K562 (cell line): ENCODE data around the gene KPNA1. TPM values are rescaled to one million over a fixed set of nuclear protein-coding genes. Genes with fewer than 3 reads are reported as not detected.

ENCODE experiments used
- ATAC-seq: fragments of 200-7000 bp; cut with Tn5 transposase; 3 replicates; pipeline ENCODE4 v1.9.1; 2020; ENCODE audit warnings: moderate library complexity
- BruUV-seq: library from RNA; stranded (reverse); fragments of 400-500 nt; replicated peaks from 2 replicates; lab custom pipeline; 2021; lab: Mats Ljungman, UMichigan
- CTCF ChIA-PET: fragments of 300-600 bp; formaldehyde crosslinking; extraction: SDS; loops from one replicate; lab custom pipeline; 2021; ENCODE audit warnings: low intra/inter-chr PET ratio; lab: Yijun Ruan, JAX
- POLR2A ChIA-PET: fragments of 300-600, 350-650 bp; sonication (Branson Sonifier 250); formaldehyde crosslinking; extraction: SDS; loops from one replicate; lab custom pipeline; 2021; ENCODE audit warnings: antibody characterized with exemption, inconsistent platforms; lab: Yijun Ruan, JAX
- DNase-seq, 4 experiments: peaks; one replicate each; pipeline versions ENCODE4 v3.0.0 to v3.0.0-alpha.2; 2011 to 2018; ENCODE audit warnings: low spot score in 3 of 4, mixed read lengths in 3 of 4; ENCODE audit errors: extremely low read depth in 1 of 4
- FAIRE-seq: peaks from 2 replicates; lab custom pipeline; 2011; peaks lifted over from hg19 to GRCh38; lab: Jason Lieb, UNC
- H2AFZ ChIP-seq: 2 replicates; pipeline ENCODE4 v1.6.0; 2011; ENCODE audit warnings: low read depth, low read length, control low read depth, inconsistent platforms
- H3K27ac ChIP-seq: fragments of 200-600 bp; 3 replicates; pipeline ENCODE4 v1.8.0; 2011; ENCODE audit warnings: low read depth, mild to moderate bottlenecking, control low read depth, inconsistent platforms, low read length, moderate library complexity, mixed read lengths; ENCODE audit errors: extremely low read depth
- H3K27me3 ChIP-seq, 2 experiments: fragments of 300-600 bp in 1 of 2; 2 replicates in 1 of 2; 3 replicates in 1 of 2; pipeline versions ENCODE4 v1.6.0 to v1.8.0; 2011; ENCODE audit warnings: inconsistent platforms in 2 of 2, low read length in 2 of 2, mild to moderate bottlenecking in 1 of 2, mixed read lengths in 1 of 2, moderate library complexity in 1 of 2; ENCODE audit not compliant: control insufficient read depth in 2 of 2, insufficient read depth in 2 of 2
- H3K36me3 ChIP-seq: fragments of 300-600 bp; 3 replicates; pipeline ENCODE4 v1.8.0; 2011; ENCODE audit warnings: mild to moderate bottlenecking, low read length, inconsistent platforms; ENCODE audit not compliant: control insufficient read depth, insufficient read depth
- H3K4me1 ChIP-seq, 2 experiments: fragments of 200-600 bp in 1 of 2; replicated peaks in 1 of 2; 2 replicates in 1 of 2; 3 replicates in 1 of 2; pipeline versions ENCODE4 v1.5.1 to v1.8.0; 2011; ENCODE audit warnings: inconsistent platforms in 2 of 2, low read length in 2 of 2, mild to moderate bottlenecking in 1 of 2, mixed read lengths in 1 of 2, moderate library complexity in 1 of 2; ENCODE audit not compliant: control insufficient read depth in 2 of 2, insufficient read depth in 2 of 2
- H3K4me2 ChIP-seq: 2 replicates; pipeline ENCODE4 v1.6.1; 2011; ENCODE audit warnings: low read length, control low read depth, inconsistent platforms, mixed read lengths; ENCODE audit not compliant: insufficient read depth
- H3K4me3 ChIP-seq: fragments of 200-600 bp; sonication (generic), shearing (Covaris generic); 2 replicates; pipeline ENCODE4 v1.5.1; 2016; ENCODE audit warnings: control low read depth, inconsistent platforms
- H3K79me2 ChIP-seq: fragments of 200-600 bp; 3 replicates; pipeline ENCODE4 v1.8.0; 2011; ENCODE audit warnings: low read length, inconsistent platforms; ENCODE audit not compliant: control insufficient read depth, insufficient read depth
- H3K9ac ChIP-seq, 2 experiments: 2 replicates each; pipeline versions ENCODE4 v1.6.0 to v1.6.1; 2011; ENCODE audit warnings: low read depth in 2 of 2, low read length in 2 of 2, control low read depth in 1 of 2, inconsistent platforms in 1 of 2, mild to moderate bottlenecking in 1 of 2, mixed read lengths in 1 of 2; ENCODE audit not compliant: insufficient read depth in 1 of 2
- H3K9me1 ChIP-seq: one replicate; pipeline ENCODE4 v1.6.0; 2011; ENCODE audit warnings: inconsistent platforms, mild to moderate bottlenecking, low read length, moderate library complexity; ENCODE audit not compliant: control insufficient read depth, insufficient read depth
- H3K9me3 ChIP-seq: replicated peaks from 2 replicates; pipeline ENCODE4 v1.5.1; 2011; ENCODE audit warnings: low read depth, low read length, inconsistent platforms; ENCODE audit not compliant: control insufficient read depth, insufficient read depth
- H4K20me1 ChIP-seq: replicated peaks from 2 replicates; pipeline ENCODE4 v1.6.1; 2011; ENCODE audit warnings: low read length, inconsistent platforms, mixed read lengths; ENCODE audit not compliant: control insufficient read depth, insufficient read depth
- BRF1 ChIP-seq: IDR thresholded peaks from 3 replicates; pipeline ENCODE4 v1.6.1; 2011; ENCODE audit warnings: borderline replicate concordance, mild to moderate bottlenecking; ENCODE audit not compliant: insufficient read length; ENCODE audit errors: extremely low read depth
- DEAF1 ChIP-seq: fragments of 450-650 bp; formaldehyde crosslinking; IDR thresholded peaks from 2 replicates; pipeline ENCODE4 v1.4.0; 2020; ENCODE audit warnings: mild to moderate bottlenecking, moderate library complexity
- PTRF ChIP-seq: fragments of 450-650 bp; IDR thresholded peaks from 2 replicates; pipeline ENCODE4 v1.6.1; 2016; ENCODE audit warnings: mild to moderate bottlenecking, missing genetic modification characterization, missing compliant biosample characterization
- ZNF143 ChIP-seq: sonication (generic); formaldehyde crosslinking; IDR thresholded peaks from 2 replicates; pipeline ENCODE4 v1.9.0; 2022; ENCODE audit warnings: mild to moderate bottlenecking, missing genetic modification reagents
- ZNF232 ChIP-seq: sonication (generic); formaldehyde crosslinking; IDR thresholded peaks from 2 replicates; pipeline ENCODE4 v1.8.0; 2022; ENCODE audit warnings: mild to moderate bottlenecking, missing genetic modification reagents
- ZNF551 ChIP-seq: fragments of 250-450 bp; sonication (Bioruptor Pico); IDR thresholded peaks from 2 replicates; pipeline ENCODE4 v1.5.0; 2021; ENCODE audit warnings: mild to moderate bottlenecking, moderate library complexity
- WGBS: fragments of 100-300 bp; shearing (Covaris generic); methylation state at CpG from one replicate; pipeline ENCODE4 v1.1.6; 2016; ENCODE audit warnings: low coverage, mixed read lengths; ENCODE audit not compliant: insufficient coverage; ENCODE audit errors: missing lambda C conversion rate; 5-methylcytosine and 5-hydroxymethylcytosine counted together
- in situ Hi-C: fragments of 300-500 bp; cut with MboI; formaldehyde crosslinking; loops from 4 replicates; pipeline ENCODE4 v1.15.0; 2018; ENCODE audit warnings: inconsistent platforms, mixed read lengths
- intact Hi-C: fragments of 100-400 bp; cut with micrococcal nuclease; formaldehyde crosslinking; loops from 2 replicates; pipeline ENCODE4 v1.14.2; 2022
- polyA plus RNA-seq, 8 experiments: library from polyadenylated mRNA; depleted of rRNA in 4 of 8; stranded (reverse) in 5 of 8; unstranded in 3 of 8; fragments of >200 nt; fragmentation: Nextera tagmentation in 2 of 8; fragmentation: Illumina TruSeq in 1 of 8; extraction: Ambion mirVana in 2 of 8; extraction: Trizol in 1 of 8; gene quantifications; 2 replicates each; pipeline versions ENCODE4 v1.2.1 to v1.2.3, GENCODE V29; 2011 to 2014; ENCODE audit warnings: inconsistent platforms in 1 of 8, missing spikeins in 1 of 8
- total RNA-seq, 7 experiments: library from RNA; depleted of rRNA in 6 of 7; stranded (reverse); fragments of >200 nt in 6 of 7; fragmentation: Illumina TruSeq in 2 of 7; extraction: Trizol in 2 of 7; gene quantifications; 2 replicates each; pipeline versions ENCODE4 v1.2.1 to v1.2.3, GENCODE V29; 2011 to 2021; ENCODE audit warnings: low replicate concordance in 1 of 7
- TF ChIP-seq, protein P1 (sequence below): fragments of 250-450 bp; sonication (Bioruptor Pico); IDR thresholded peaks from 2 replicates; pipeline ENCODE4 v1.8.0; 2021; ENCODE audit warnings: mild to moderate bottlenecking, moderate library complexity
- TF ChIP-seq, protein P2 (sequence below): fragments of 450-650 bp; formaldehyde crosslinking; IDR thresholded peaks from 2 replicates; pipeline ENCODE4 v1.4.0; 2020; ENCODE audit warnings: mild to moderate bottlenecking, moderate library complexity

KPNA1 gene
- total and polyA plus RNA-seq, 9 of the 15 experiments (the other 6 are each of a cell fraction or from before 2014, with no cell fraction given), result 9.3 to 53.8 (median 33.5) TPM

DNA sequence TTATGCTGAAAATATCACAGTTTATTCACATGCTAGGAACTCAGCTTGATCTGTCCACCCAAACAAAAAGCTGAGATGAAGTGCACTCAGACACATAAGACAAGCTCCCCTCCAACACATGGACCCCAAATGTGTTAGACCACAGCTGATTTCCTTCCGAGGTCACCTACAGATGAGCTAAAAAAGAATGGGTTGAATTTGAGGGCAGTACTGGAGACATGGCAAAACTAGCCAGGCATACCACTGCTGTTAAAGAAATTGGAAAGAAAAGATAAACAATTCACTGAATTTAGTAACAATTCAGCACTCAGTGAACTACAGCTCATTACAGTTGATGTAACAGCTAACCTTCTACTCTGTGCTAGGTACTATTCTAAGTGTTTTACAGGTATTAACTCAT lies 33.9 kb upstream of the KPNA1 start:
- intact Hi-C loops, result no loop called here
- no peaks in the 10 kb centered on the region for H3K27me3 ChIP-seq
- ATAC-seq (no peak), DNase-seq (no peak), FAIRE-seq (no peak)
- H3K36me3 ChIP-seq, result no peaks in the 10 kb centered on the region
- POLR2A ChIA-PET, result interaction anchor here (0.6 kb wide), 1 partner anchor 270 kb away, joined by 3 read pairs; no protein-coding TSS in a partner anchor
- no peaks in the 10 kb centered on the region for H3K4me1 ChIP-seq
- H4K20me1 ChIP-seq, result no peaks in the 10 kb centered on the region
- CTCF ChIA-PET, result no interaction called here
- BruUV-seq, result no TSS peak
- H3K27ac ChIP-seq, result no peak overlapping the region
- no peak overlapping the region for H3K9ac ChIP-seq
- WGBS, result 63% methylated on average over 1 of the region's 1 CpG
- H3K4me2 ChIP-seq, result no peak overlapping the region
- H3K9me3 ChIP-seq, result no peaks in the 10 kb centered on the region
- H3K79me2 ChIP-seq, result no peaks in the 10 kb centered on the region
- no peak overlapping the region for H2AFZ ChIP-seq
- H3K4me3 ChIP-seq, result no peak overlapping the region
- in situ Hi-C loops, result no loop called here
- TF ChIP-seq ZNF143 (CRISPR knock-in tag) (no peak), BRF1 (no peak), ZNF232 (no peak), ZNF551 (CRISPR knock-in tag) (no peak), PTRF (tag) (no peak), DEAF1 (no peak)
- TF ChIP-seq, protein P1, sequence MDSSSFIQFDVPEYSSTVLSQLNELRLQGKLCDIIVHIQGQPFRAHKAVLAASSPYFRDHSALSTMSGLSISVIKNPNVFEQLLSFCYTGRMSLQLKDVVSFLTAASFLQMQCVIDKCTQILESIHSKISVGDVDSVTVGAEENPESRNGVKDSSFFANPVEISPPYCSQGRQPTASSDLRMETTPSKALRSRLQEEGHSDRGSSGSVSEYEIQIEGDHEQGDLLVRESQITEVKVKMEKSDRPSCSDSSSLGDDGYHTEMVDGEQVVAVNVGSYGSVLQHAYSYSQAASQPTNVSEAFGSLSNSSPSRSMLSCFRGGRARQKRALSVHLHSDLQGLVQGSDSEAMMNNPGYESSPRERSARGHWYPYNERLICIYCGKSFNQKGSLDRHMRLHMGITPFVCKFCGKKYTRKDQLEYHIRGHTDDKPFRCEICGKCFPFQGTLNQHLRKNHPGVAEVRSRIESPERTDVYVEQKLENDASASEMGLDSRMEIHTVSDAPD (CRISPR knock-in tag), result no peak
- TF ChIP-seq, protein P2, sequence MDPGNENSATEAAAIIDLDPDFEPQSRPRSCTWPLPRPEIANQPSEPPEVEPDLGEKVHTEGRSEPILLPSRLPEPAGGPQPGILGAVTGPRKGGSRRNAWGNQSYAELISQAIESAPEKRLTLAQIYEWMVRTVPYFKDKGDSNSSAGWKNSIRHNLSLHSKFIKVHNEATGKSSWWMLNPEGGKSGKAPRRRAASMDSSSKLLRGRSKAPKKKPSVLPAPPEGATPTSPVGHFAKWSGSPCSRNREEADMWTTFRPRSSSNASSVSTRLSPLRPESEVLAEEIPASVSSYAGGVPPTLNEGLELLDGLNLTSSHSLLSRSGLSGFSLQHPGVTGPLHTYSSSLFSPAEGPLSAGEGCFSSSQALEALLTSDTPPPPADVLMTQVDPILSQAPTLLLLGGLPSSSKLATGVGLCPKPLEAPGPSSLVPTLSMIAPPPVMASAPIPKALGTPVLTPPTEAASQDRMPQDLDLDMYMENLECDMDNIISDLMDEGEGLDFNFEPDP, result no peak
- H3K9me1 ChIP-seq, result no peaks in the 10 kb centered on the region
